ENCODE data around the gene PLXDC2. TPM values are rescaled to one million over a fixed set of nuclear protein-coding genes. Genes with fewer than 3 reads are reported as not detected.

The PLXDC2 gene
- total and polyA plus RNA-seq, 3 experiments from 2014 or later = 0.15 to 1.5 (median 0.38) TPM

GRCh38 chr10:20232079-20232705 lies 416.0 kb downstream of the PLXDC2 start:
- Mint-ChIP-seq H3K36me3 (no peaks in the 10 kb centered on the region), H3K27ac (no peak overlapping the region), H3K27me3 (no peaks in the 10 kb centered on the region), H3K9me3 (peaks cover 7 to 18% (median 11%) of the 10 kb centered on the region in 5 donors), H3K4me1 (no peaks in the 10 kb centered on the region), H3K4me3 (no peak overlapping the region)
- H3K9me3 ChIP-seq (ENCODE audit: low read length) = no peaks in the 10 kb centered on the region
- ChIA-PET CTCF (no interaction called here), POLR2A (no interaction called here)
- H3K27me3 ChIP-seq (ENCODE audit: insufficient read depth, low read length, poor library complexity, severe bottlenecking) = no peaks in the 10 kb centered on the region
- H3K4me3 ChIP-seq (ENCODE audit: low read length) = no peak overlapping the region
- H3K36me3 ChIP-seq (ENCODE audit: insufficient read depth, low read length) = no peaks in the 10 kb centered on the region
- no peaks in the 10 kb centered on the region for H3K4me1 ChIP-seq (ENCODE audit: insufficient read depth, low read length)
- H3K27ac ChIP-seq (ENCODE audit: low read depth, low read length) = no peak overlapping the region
- DNase-seq = no peak

GRCh38 chr10:20233423-20233822 lies 417.2 kb downstream of the PLXDC2 start:
- Mint-ChIP-seq H3K27me3 (no peaks in the 10 kb centered on the region), H3K9me3 (peaks cover 2 to 9% (median 6%) of the 10 kb centered on the region in 5 donors), H3K4me1 (no peaks in the 10 kb centered on the region), H3K27ac (no peak overlapping the region), H3K4me3 (no peak overlapping the region), H3K36me3 (no peaks in the 10 kb centered on the region)
- Histone ChIP-seq H3K36me3 (ENCODE audit: insufficient read depth, low read length) (no peaks in the 10 kb centered on the region), H3K9me3 (ENCODE audit: low read length) (no peaks in the 10 kb centered on the region), H3K27ac (ENCODE audit: low read depth, low read length) (no peak overlapping the region), H3K4me1 (ENCODE audit: insufficient read depth, low read length) (no peaks in the 10 kb centered on the region), H3K4me3 (ENCODE audit: low read length) (no peak overlapping the region), H3K27me3 (ENCODE audit: insufficient read depth, low read length, poor library complexity, severe bottlenecking) (no peaks in the 10 kb centered on the region)
- ChIA-PET CTCF (no interaction called here), POLR2A (no interaction called here)
- no peak for DNase-seq

GRCh38 chr10:20234579-20234978 lies 418.3 kb downstream of the PLXDC2 start:
- Histone ChIP-seq H3K27ac (ENCODE audit: low read depth, low read length) (no peak overlapping the region), H3K4me1 (ENCODE audit: insufficient read depth, low read length) (no peaks in the 10 kb centered on the region), H3K36me3 (ENCODE audit: insufficient read depth, low read length) (no peaks in the 10 kb centered on the region), H3K4me3 (ENCODE audit: low read length) (no peak overlapping the region), H3K27me3 (ENCODE audit: insufficient read depth, low read length, poor library complexity, severe bottlenecking) (no peaks in the 10 kb centered on the region), H3K9me3 (ENCODE audit: low read length) (no peaks in the 10 kb centered on the region)
- ChIA-PET CTCF (no interaction called here), POLR2A (no interaction called here)
- Mint-ChIP-seq H3K36me3 (no peaks in the 10 kb centered on the region), H3K27me3 (no peaks in the 10 kb centered on the region), H3K4me3 (no peak overlapping the region), H3K4me1 (no peaks in the 10 kb centered on the region), H3K27ac (no peak overlapping the region), H3K9me3 (peaks cover 0 to 15% (median 7%) of the 10 kb centered on the region in 5 donors)
- no peak for DNase-seq

- Histone ChIP-seq H3K4me1 (ENCODE audit: insufficient read depth, low read length) (no peaks in the 10 kb centered on the region), H3K4me3 (ENCODE audit: low read length) (no peak overlapping the region), H3K27ac (ENCODE audit: low read depth, low read length) (no peak overlapping the region), H3K36me3 (ENCODE audit: insufficient read depth, low read length) (no peaks in the 10 kb centered on the region), H3K9me3 (ENCODE audit: low read length) (no peaks in the 10 kb centered on the region), H3K27me3 (ENCODE audit: insufficient read depth, low read length, poor library complexity, severe bottlenecking) (no peaks in the 10 kb centered on the region)
- Mint-ChIP-seq H3K27me3 (no peaks in the 10 kb centered on the region), H3K27ac (no peak overlapping the region), H3K4me3 (no peak overlapping the region), H3K36me3 (no peaks in the 10 kb centered on the region), H3K4me1 (no peaks in the 10 kb centered on the region), H3K9me3 (peaks cover 2 to 11% (median 7%) of the 10 kb centered on the region in 5 donors)
- DNase-seq = no peak
- POLR2A ChIA-PET = no interaction called here
- CTCF ChIA-PET = no interaction called here
These were observed 420.9 kb downstream of the PLXDC2 start for GRCh38 chr10:20237091-20237570.

- Mint-ChIP-seq H3K9me3 (peaks cover 2 to 11% (median 7%) of the 10 kb centered on the region in 5 donors), H3K36me3 (no peaks in the 10 kb centered on the region), H3K4me3 (no peak overlapping the region), H3K4me1 (no peaks in the 10 kb centered on the region), H3K27me3 (no peaks in the 10 kb centered on the region), H3K27ac (no peak overlapping the region)
- Histone ChIP-seq H3K27me3 (ENCODE audit: insufficient read depth, low read length, poor library complexity, severe bottlenecking) (no peaks in the 10 kb centered on the region), H3K9me3 (ENCODE audit: low read length) (no peaks in the 10 kb centered on the region), H3K4me1 (ENCODE audit: insufficient read depth, low read length) (no peaks in the 10 kb centered on the region), H3K36me3 (ENCODE audit: insufficient read depth, low read length) (no peaks in the 10 kb centered on the region), H3K4me3 (ENCODE audit: low read length) (no peak overlapping the region), H3K27ac (ENCODE audit: low read depth, low read length) (no peak overlapping the region)
- POLR2A ChIA-PET = no interaction called here
- CTCF ChIA-PET = no interaction called here
- DNase-seq = no peak
These were observed 421.4 kb downstream of the PLXDC2 start for GRCh38 chr10:20237586-20237985.

GRCh38 chr10:20240643-20241042 lies 424.4 kb downstream of the PLXDC2 start:
- H3K4me1 Mint-ChIP-seq = no peaks in the 10 kb centered on the region
- no peak for DNase-seq
- H3K27me3 Mint-ChIP-seq = no peaks in the 10 kb centered on the region
- H3K4me3 Mint-ChIP-seq = no peak overlapping the region
- H3K36me3 Mint-ChIP-seq = no peaks in the 10 kb centered on the region
- H3K27me3 ChIP-seq (ENCODE audit: insufficient read depth, low read length, poor library complexity, severe bottlenecking) = no peaks in the 10 kb centered on the region
- H3K9me3 Mint-ChIP-seq = peaks cover 2 to 11% (median 10%) of the 10 kb centered on the region in 5 donors
- no peaks in the 10 kb centered on the region for H3K36me3 ChIP-seq (ENCODE audit: insufficient read depth, low read length)
- H3K4me3 ChIP-seq (ENCODE audit: low read length) = no peak overlapping the region
- no peak overlapping the region for H3K27ac ChIP-seq (ENCODE audit: low read depth, low read length)
- no peaks in the 10 kb centered on the region for H3K4me1 ChIP-seq (ENCODE audit: insufficient read depth, low read length)
- CTCF ChIA-PET = interaction anchor here (0.7 kb wide), 1 partner anchor 78 kb away, joined by 4 read pairs; no protein-coding TSS in a partner anchor
- POLR2A ChIA-PET = no interaction called here
- H3K27ac Mint-ChIP-seq = no peak overlapping the region
- H3K9me3 ChIP-seq (ENCODE audit: low read length) = no peaks in the 10 kb centered on the region

- no peak overlapping the region for H3K4me3 Mint-ChIP-seq
- no peaks in the 10 kb centered on the region for H3K27me3 ChIP-seq (ENCODE audit: insufficient read depth, low read length, poor library complexity, severe bottlenecking)
- H3K36me3 Mint-ChIP-seq = no peaks in the 10 kb centered on the region
- no peak overlapping the region for H3K27ac ChIP-seq (ENCODE audit: low read depth, low read length)
- no peak for DNase-seq
- H3K4me1 ChIP-seq (ENCODE audit: insufficient read depth, low read length) = no peaks in the 10 kb centered on the region
- H3K27ac Mint-ChIP-seq = no peak overlapping the region
- ChIA-PET CTCF (no interaction called here), POLR2A (no interaction called here)
- H3K4me1 Mint-ChIP-seq = no peaks in the 10 kb centered on the region
- no peaks in the 10 kb centered on the region for H3K9me3 ChIP-seq (ENCODE audit: low read length)
- H3K4me3 ChIP-seq (ENCODE audit: low read length) = no peak overlapping the region
- H3K27me3 Mint-ChIP-seq = no peaks in the 10 kb centered on the region
- peaks cover 2 to 16% (median 5%) of the 10 kb centered on the region in 5 donors for H3K9me3 Mint-ChIP-seq
- H3K36me3 ChIP-seq (ENCODE audit: insufficient read depth, low read length) = no peaks in the 10 kb centered on the region
These were observed 431.2 kb downstream of the PLXDC2 start for GRCh38 chr10:20247454-20247853.

- Mint-ChIP-seq H3K4me1 (no peaks in the 10 kb centered on the region), H3K27me3 (no peaks in the 10 kb centered on the region), H3K9me3 (peaks cover 2 to 16% (median 5%) of the 10 kb centered on the region in 5 donors), H3K36me3 (no peaks in the 10 kb centered on the region), H3K4me3 (no peak overlapping the region), H3K27ac (no peak overlapping the region)
- ChIA-PET POLR2A (no interaction called here), CTCF (no interaction called here)
- no peak for DNase-seq
- H3K4me3 ChIP-seq (ENCODE audit: low read length) = no peak overlapping the region
- no peak overlapping the region for H3K27ac ChIP-seq (ENCODE audit: low read depth, low read length)
- no peaks in the 10 kb centered on the region for H3K36me3 ChIP-seq (ENCODE audit: insufficient read depth, low read length)
- no peaks in the 10 kb centered on the region for H3K4me1 ChIP-seq (ENCODE audit: insufficient read depth, low read length)
- H3K27me3 ChIP-seq (ENCODE audit: insufficient read depth, low read length, poor library complexity, severe bottlenecking) = no peaks in the 10 kb centered on the region
- H3K9me3 ChIP-seq (ENCODE audit: low read length) = no peaks in the 10 kb centered on the region
These were observed 431.9 kb downstream of the PLXDC2 start for GRCh38 chr10:20247891-20248708.
